T follicular helper cell (primary cell): ENCODE data around the gene LEF1.

Experiments
- DNase-seq: peaks from one replicate; pipeline ENCODE4 v3.0.0-alpha.2; 2020; ENCODE audit warnings: low read depth

Gene LEF1

GRCh38 chr4:108175966-108176365 lies 7.2 kb upstream of the LEF1 start:
- no peak for DNase-seq

GRCh38 chr4:108174856-108175255 lies 6.1 kb upstream of the LEF1 start:
- no peak for DNase-seq

- no peak for DNase-seq
Measured at GRCh38 chr4:108173599-108174057, 4.9 kb upstream of the LEF1 start.

- DNase-seq, result peak; percentile 58
Measured at GRCh38 chr4:108172753-108173598, 4.2 kb upstream of the LEF1 start.

GRCh38 chr4:108172231-108172752 lies 3.6 kb upstream of the LEF1 start:
- DNase-seq, result no peak

- DNase-seq, result peak; percentile 59
Measured at GRCh38 chr4:108171339-108172230, 2.9 kb upstream of the LEF1 start.

GRCh38 chr4:108170631-108171338 lies 2.1 kb upstream of the LEF1 start:
- DNase-seq, result no peak

- DNase-seq, result no peak
Measured at GRCh38 chr4:108169664-108170063, 932 bp upstream of the LEF1 start.

- DNase-seq, result no peak
Measured at GRCh38 chr4:108168160-108168670, 517 bp downstream of the LEF1 start.

GRCh38 chr4:108166441-108167315 lies 2.1 kb downstream of the LEF1 start:
- DNase-seq, result no peak

GRCh38 chr4:108166038-108166437 lies 2.7 kb downstream of the LEF1 start:
- no peak for DNase-seq

GRCh38 chr4:108165586-108165985 lies 3.1 kb downstream of the LEF1 start:
- no peak for DNase-seq

- no peak for DNase-seq
Measured at GRCh38 chr4:108163351-108163750, 5.4 kb downstream of the LEF1 start.

- DNase-seq, result no peak
Measured at GRCh38 chr4:108160741-108161352, 7.9 kb downstream of the LEF1 start.

GRCh38 chr4:108159845-108160244 lies 8.9 kb downstream of the LEF1 start:
- no peak for DNase-seq

- no peak for DNase-seq
Measured at GRCh38 chr4:108157655-108158054, 11.1 kb downstream of the LEF1 start.

GRCh38 chr4:108156391-108156790 lies 12.3 kb downstream of the LEF1 start:
- no peak for DNase-seq

GRCh38 chr4:108155373-108155772 lies 13.4 kb downstream of the LEF1 start:
- DNase-seq, result no peak

- DNase-seq, result no peak
Measured at GRCh38 chr4:108152980-108153379, 15.8 kb downstream of the LEF1 start.
